K562 (cell line): ENCODE measurements around the gene POFUT2. TPM values are rescaled to one million over a fixed set of nuclear protein-coding genes. Genes with fewer than 3 reads are reported as not detected.
A peak's percentile ranks its signal among the peaks of the same experiment; 100 is the strongest.

Experiments
- ATAC-seq: fragments of 200-7000 bp; cut with Tn5 transposase; 3 replicates; pipeline ENCODE4 v1.9.1; 2020; ENCODE audit warnings: moderate library complexity
- BruUV-seq: library from RNA; stranded (reverse); fragments of 400-500 nt; replicated peaks from 2 replicates; lab custom pipeline; 2021; lab: Mats Ljungman, UMichigan
- CTCF ChIA-PET: fragments of 300-600 bp; formaldehyde crosslinking; extraction: SDS; loops from one replicate; lab custom pipeline; 2021; ENCODE audit warnings: low intra/inter-chr PET ratio; lab: Yijun Ruan, JAX
- POLR2A ChIA-PET: fragments of 300-600, 350-650 bp; sonication (Branson Sonifier 250); formaldehyde crosslinking; extraction: SDS; loops from one replicate; lab custom pipeline; 2021; ENCODE audit warnings: antibody characterized with exemption, inconsistent platforms; lab: Yijun Ruan, JAX
- DNase-seq, 4 experiments: peaks; one replicate each; pipeline versions ENCODE4 v3.0.0 to v3.0.0-alpha.2; 2011 to 2018; ENCODE audit warnings: low spot score in 3 of 4, mixed read lengths in 3 of 4; ENCODE audit errors: extremely low read depth in 1 of 4
- FAIRE-seq: peaks from 2 replicates; lab custom pipeline; 2011; peaks lifted over from hg19 to GRCh38; lab: Jason Lieb, UNC
- H2AFZ ChIP-seq: 2 replicates; pipeline ENCODE4 v1.6.0; 2011; ENCODE audit warnings: low read depth, low read length, control low read depth, inconsistent platforms
- H3K27ac ChIP-seq: fragments of 200-600 bp; 3 replicates; pipeline ENCODE4 v1.8.0; 2011; ENCODE audit warnings: low read depth, mild to moderate bottlenecking, control low read depth, inconsistent platforms, low read length, moderate library complexity, mixed read lengths; ENCODE audit errors: extremely low read depth
- H3K27me3 ChIP-seq, 2 experiments: fragments of 300-600 bp in 1 of 2; 2 replicates in 1 of 2; 3 replicates in 1 of 2; pipeline versions ENCODE4 v1.6.0 to v1.8.0; 2011; ENCODE audit warnings: inconsistent platforms in 2 of 2, low read length in 2 of 2, mild to moderate bottlenecking in 1 of 2, mixed read lengths in 1 of 2, moderate library complexity in 1 of 2; ENCODE audit not compliant: control insufficient read depth in 2 of 2, insufficient read depth in 2 of 2
- H3K36me3 ChIP-seq: fragments of 300-600 bp; 3 replicates; pipeline ENCODE4 v1.8.0; 2011; ENCODE audit warnings: mild to moderate bottlenecking, low read length, inconsistent platforms; ENCODE audit not compliant: control insufficient read depth, insufficient read depth
- H3K4me1 ChIP-seq, 2 experiments: fragments of 200-600 bp in 1 of 2; replicated peaks in 1 of 2; 2 replicates in 1 of 2; 3 replicates in 1 of 2; pipeline versions ENCODE4 v1.5.1 to v1.8.0; 2011; ENCODE audit warnings: inconsistent platforms in 2 of 2, low read length in 2 of 2, mild to moderate bottlenecking in 1 of 2, mixed read lengths in 1 of 2, moderate library complexity in 1 of 2; ENCODE audit not compliant: control insufficient read depth in 2 of 2, insufficient read depth in 2 of 2
- H3K4me2 ChIP-seq: 2 replicates; pipeline ENCODE4 v1.6.1; 2011; ENCODE audit warnings: low read length, control low read depth, inconsistent platforms, mixed read lengths; ENCODE audit not compliant: insufficient read depth
- H3K4me3 ChIP-seq: fragments of 200-600 bp; sonication (generic), shearing (Covaris generic); 2 replicates; pipeline ENCODE4 v1.5.1; 2016; ENCODE audit warnings: control low read depth, inconsistent platforms
- H3K79me2 ChIP-seq: fragments of 200-600 bp; 3 replicates; pipeline ENCODE4 v1.8.0; 2011; ENCODE audit warnings: low read length, inconsistent platforms; ENCODE audit not compliant: control insufficient read depth, insufficient read depth
- H3K9ac ChIP-seq, 2 experiments: 2 replicates each; pipeline versions ENCODE4 v1.6.0 to v1.6.1; 2011; ENCODE audit warnings: low read depth in 2 of 2, low read length in 2 of 2, control low read depth in 1 of 2, inconsistent platforms in 1 of 2, mild to moderate bottlenecking in 1 of 2, mixed read lengths in 1 of 2; ENCODE audit not compliant: insufficient read depth in 1 of 2
- H3K9me1 ChIP-seq: one replicate; pipeline ENCODE4 v1.6.0; 2011; ENCODE audit warnings: inconsistent platforms, mild to moderate bottlenecking, low read length, moderate library complexity; ENCODE audit not compliant: control insufficient read depth, insufficient read depth
- H3K9me3 ChIP-seq: replicated peaks from 2 replicates; pipeline ENCODE4 v1.5.1; 2011; ENCODE audit warnings: low read depth, low read length, inconsistent platforms; ENCODE audit not compliant: control insufficient read depth, insufficient read depth
- H4K20me1 ChIP-seq: replicated peaks from 2 replicates; pipeline ENCODE4 v1.6.1; 2011; ENCODE audit warnings: low read length, inconsistent platforms, mixed read lengths; ENCODE audit not compliant: control insufficient read depth, insufficient read depth
- POLR2G ChIP-seq: fragments of 200-400 bp; formaldehyde crosslinking; IDR thresholded peaks from 2 replicates; pipeline ENCODE4 v1.6.1; 2017; ENCODE audit warnings: low read depth, mild to moderate bottlenecking, antibody characterized with exemption, low read length, moderate library complexity
- WGBS: fragments of 100-300 bp; shearing (Covaris generic); methylation state at CpG from one replicate; pipeline ENCODE4 v1.1.6; 2016; ENCODE audit warnings: low coverage, mixed read lengths; ENCODE audit not compliant: insufficient coverage; ENCODE audit errors: missing lambda C conversion rate; 5-methylcytosine and 5-hydroxymethylcytosine counted together
- in situ Hi-C: fragments of 300-500 bp; cut with MboI; formaldehyde crosslinking; loops from 4 replicates; pipeline ENCODE4 v1.15.0; 2018; ENCODE audit warnings: inconsistent platforms, mixed read lengths
- intact Hi-C: fragments of 100-400 bp; cut with micrococcal nuclease; formaldehyde crosslinking; loops from 2 replicates; pipeline ENCODE4 v1.14.2; 2022
- polyA plus RNA-seq, 8 experiments: library from polyadenylated mRNA; depleted of rRNA in 4 of 8; stranded (reverse) in 5 of 8; unstranded in 3 of 8; fragments of >200 nt; fragmentation: Nextera tagmentation in 2 of 8; fragmentation: Illumina TruSeq in 1 of 8; extraction: Ambion mirVana in 2 of 8; extraction: Trizol in 1 of 8; gene quantifications; 2 replicates each; pipeline versions ENCODE4 v1.2.1 to v1.2.3, GENCODE V29; 2011 to 2014; ENCODE audit warnings: inconsistent platforms in 1 of 8, missing spikeins in 1 of 8
- total RNA-seq, 7 experiments: library from RNA; depleted of rRNA in 6 of 7; stranded (reverse); fragments of >200 nt in 6 of 7; fragmentation: Illumina TruSeq in 2 of 7; extraction: Trizol in 2 of 7; gene quantifications; 2 replicates each; pipeline versions ENCODE4 v1.2.1 to v1.2.3, GENCODE V29; 2011 to 2021; ENCODE audit warnings: low replicate concordance in 1 of 7
- TF ChIP-seq, protein P1 (sequence below): fragments of 450-650 bp; formaldehyde crosslinking; IDR thresholded peaks from 2 replicates; pipeline ENCODE4 v1.4.0; 2020; ENCODE audit warnings: mild to moderate bottlenecking

The POFUT2 gene
- total and polyA plus RNA-seq, 9 of the 15 experiments (the other 6 are each of a cell fraction or from before 2014, with no cell fraction given): 1.1 to 24.2 (median 11.0) TPM

GRCh38 chr21:45264912-45265515 lies 22.7 kb downstream of the POFUT2 start:
- Histone ChIP-seq H3K27ac (no peak overlapping the region), H3K27me3 (peaks cover 0 to 3% of the 10 kb centered on the region in 2 experiments; a peak in 1 of 5 replicates), H3K36me3 (peaks cover 35% of the 10 kb centered on the region; the same call in 2 of the 3 replicates), H3K4me3 (no peak overlapping the region), H3K4me2 (no peak overlapping the region), H3K9ac (no peak overlapping the region), H3K9me1 (no peaks in the 10 kb centered on the region), H3K4me1 (peaks cover 0 to 6% of the 10 kb centered on the region in 2 experiments; a peak in 1 of 5 replicates), H4K20me1 (no peaks in the 10 kb centered on the region)
- WGBS: 96% methylated on average over 27 of the region's 34 CpGs
- ChIA-PET POLR2A (interaction anchor here (0.5 to 1.5 kb wide), 5 partner anchors 8 to 242 kb away, joined by 3 to 6 read pairs (median 4); no protein-coding TSS in a partner anchor), CTCF (no interaction called here)
- DNase-seq (no peak), FAIRE-seq (no peak), ATAC-seq (no peak)
- BruUV-seq: no TSS peak
- in situ Hi-C loops: no loop called here
- intact Hi-C loops: no loop called here
- TF ChIP-seq, protein P1, sequence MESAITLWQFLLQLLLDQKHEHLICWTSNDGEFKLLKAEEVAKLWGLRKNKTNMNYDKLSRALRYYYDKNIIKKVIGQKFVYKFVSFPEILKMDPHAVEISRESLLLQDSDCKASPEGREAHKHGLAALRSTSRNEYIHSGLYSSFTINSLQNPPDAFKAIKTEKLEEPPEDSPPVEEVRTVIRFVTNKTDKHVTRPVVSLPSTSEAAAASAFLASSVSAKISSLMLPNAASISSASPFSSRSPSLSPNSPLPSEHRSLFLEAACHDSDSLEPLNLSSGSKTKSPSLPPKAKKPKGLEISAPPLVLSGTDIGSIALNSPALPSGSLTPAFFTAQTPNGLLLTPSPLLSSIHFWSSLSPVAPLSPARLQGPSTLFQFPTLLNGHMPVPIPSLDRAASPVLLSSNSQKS (CRISPR knock-in tag): no peak
- 0 out of 2 replicates have a peak, but pooled peaks have one; percentile 17 for TF ChIP-seq POLR2G
- TF ChIP-seq, all 486 proteins: peak for 1
- no peak overlapping the region for H2AFZ ChIP-seq
- H3K9me3 ChIP-seq: no peaks in the 10 kb centered on the region
- no peaks in the 10 kb centered on the region for H3K79me2 ChIP-seq
